CD8-positive, alpha-beta memory T cell (primary cell): ENCODE data around the gene C2orf92. TPM values are rescaled to one million over a fixed set of nuclear protein-coding genes. Genes with fewer than 3 reads are reported as not detected.

Source experiments
- CTCF ChIA-PET: fragments of 350-600 bp; sonication (Branson Sonifier 250); formaldehyde crosslinking; loops from one replicate; lab custom pipeline; 2021; ENCODE audit warnings: antibody characterized with exemption; lab: Charles Lee
- POLR2A ChIA-PET: fragments of 350-600 bp; sonication (Branson Sonifier 250); formaldehyde crosslinking; loops from one replicate; lab custom pipeline; 2021; ENCODE audit warnings: antibody characterized with exemption; lab: Charles Lee
- DNase-seq, 5 donors: peaks; one replicate each; pipeline versions ENCODE4 v3.0.0 to v3.0.0-alpha.2; 2020 to 2022; ENCODE audit warnings: mixed read lengths in 1 of 5
- H3K27ac ChIP-seq: one replicate; pipeline ENCODE4 v1.7.0; 2013; ENCODE audit warnings: low read depth, mild to moderate bottlenecking, low read length, moderate library complexity
- H3K27me3 ChIP-seq: 2 replicates; pipeline ENCODE4 v1.7.0; 2013; ENCODE audit warnings: low read length, mild to moderate bottlenecking; ENCODE audit not compliant: insufficient read depth, poor library complexity, severe bottlenecking
- H3K36me3 ChIP-seq: 2 replicates; pipeline ENCODE4 v1.7.0; 2013; ENCODE audit warnings: mild to moderate bottlenecking, low read length, moderate library complexity; ENCODE audit not compliant: insufficient read depth
- H3K4me1 ChIP-seq: 2 replicates; pipeline ENCODE4 v1.7.0; 2013; ENCODE audit warnings: mild to moderate bottlenecking, low read length, moderate library complexity; ENCODE audit not compliant: insufficient read depth
- H3K4me3 ChIP-seq: 2 replicates; pipeline ENCODE4 v1.7.0; 2013; ENCODE audit warnings: mild to moderate bottlenecking, low read length
- H3K9me3 ChIP-seq: 2 replicates; pipeline ENCODE4 v1.7.0; 2013; ENCODE audit warnings: mild to moderate bottlenecking, low read length
- H3K27ac Mint-ChIP-seq, 8 donors: one replicate each; pipeline ENCODE4 v1.8.0; 2020 to 2021; ENCODE audit warnings: mixed read lengths in 8 of 8, mild to moderate bottlenecking in 6 of 8, inconsistent platforms in 3 of 8, moderate library complexity in 3 of 8
- H3K27me3 Mint-ChIP-seq, 2 donors: one replicate each; pipeline ENCODE4 v1.8.0; 2020 to 2021; ENCODE audit warnings: mixed read lengths in 2 of 2, mild to moderate bottlenecking in 1 of 2, moderate library complexity in 1 of 2
- H3K36me3 Mint-ChIP-seq, 3 donors: one replicate each; pipeline ENCODE4 v1.8.0; 2020 to 2021; ENCODE audit warnings: mixed read lengths in 3 of 3, inconsistent platforms in 1 of 3, mild to moderate bottlenecking in 1 of 3
- H3K4me1 Mint-ChIP-seq, 3 donors: one replicate each; pipeline ENCODE4 v1.8.0; 2020 to 2021; ENCODE audit warnings: mixed read lengths in 3 of 3, inconsistent platforms in 1 of 3, mild to moderate bottlenecking in 1 of 3
- H3K4me3 Mint-ChIP-seq, 7 donors: one replicate each; pipeline ENCODE4 v1.8.0; 2020 to 2021; ENCODE audit warnings: mixed read lengths in 7 of 7, mild to moderate bottlenecking in 6 of 7, moderate library complexity in 4 of 7, inconsistent platforms in 2 of 7
- H3K9me3 Mint-ChIP-seq, 5 donors: one replicate each; pipeline ENCODE4 v1.8.0; 2020 to 2022; ENCODE audit warnings: mixed read lengths in 5 of 5, mild to moderate bottlenecking in 3 of 5, moderate library complexity in 2 of 5, inconsistent platforms in 1 of 5
- polyA plus RNA-seq: library from polyadenylated mRNA; unstranded; fragments of 300-500 nt; fragmentation: Illumina TruSeq; gene quantifications from one replicate; pipeline ENCODE4 v1.2.3, GENCODE V29; 2021
- total RNA-seq, 2 experiments: library from RNA; stranded (reverse); gene quantifications; one replicate each; pipeline ENCODE4 v1.2.3, GENCODE V29; 2021

C2orf92 gene
- total and polyA plus RNA-seq, 3 experiments from 2014 or later: 4.6 to 6.5 TPM; not detected in 1

DNA sequence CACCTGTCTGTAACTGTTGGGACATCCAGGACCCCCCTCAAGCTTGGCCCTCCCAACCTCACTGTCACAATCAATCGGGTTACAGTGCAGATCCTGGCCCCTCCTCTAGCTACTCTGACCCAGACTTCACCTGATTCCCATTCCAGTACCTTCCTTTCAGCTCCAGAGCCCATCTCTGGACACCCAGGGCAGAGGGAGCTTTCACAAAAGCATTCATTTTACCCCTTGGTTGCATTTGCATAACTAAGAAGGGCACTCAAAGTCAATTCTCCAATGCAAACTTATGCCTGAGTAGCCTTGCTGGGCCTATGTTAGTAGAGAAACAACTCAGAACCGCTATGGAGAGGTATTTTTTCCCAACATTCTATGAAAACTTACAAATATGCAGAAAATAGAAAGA, 51.2 kb downstream of the C2orf92 start:
- no peaks in the 10 kb centered on the region for H3K9me3 ChIP-seq
- Mint-ChIP-seq H3K36me3 (peaks cover 25 to 84% (median 31%) of the 10 kb centered on the region in 3 donors), H3K27ac (peak overlapping the region; percentile 79 to 100 (median 91)), H3K27me3 (peaks cover 0 to 2% of the 10 kb centered on the region in 2 donors), H3K4me3 (peak overlapping the region; percentile 46 to 96 (median 75)), H3K9me3 (no peaks in the 10 kb centered on the region), H3K4me1 (peaks cover 73 to 91% (median 80%) of the 10 kb centered on the region in 3 donors)
- peaks cover 78% of the 10 kb centered on the region for H3K4me1 ChIP-seq
- H3K4me3 ChIP-seq: peak overlapping the region; percentile 33
- H3K27me3 ChIP-seq: no peaks in the 10 kb centered on the region
- H3K27ac ChIP-seq: no peak overlapping the region
- no peak for DNase-seq
- ChIA-PET CTCF (interaction anchor here (0.9 to 3.2 kb wide), 3 partner anchors 20 to 21 kb away, joined by 3 to 16 read pairs (median 4); no protein-coding TSS in a partner anchor), POLR2A (interaction anchor here (0.7 to 1.3 kb wide), 3 partner anchors 10 to 24 kb away, joined by 3 to 4 read pairs (median 3); no protein-coding TSS in a partner anchor)
- H3K36me3 ChIP-seq: peaks cover 37% of the 10 kb centered on the region

DNA sequence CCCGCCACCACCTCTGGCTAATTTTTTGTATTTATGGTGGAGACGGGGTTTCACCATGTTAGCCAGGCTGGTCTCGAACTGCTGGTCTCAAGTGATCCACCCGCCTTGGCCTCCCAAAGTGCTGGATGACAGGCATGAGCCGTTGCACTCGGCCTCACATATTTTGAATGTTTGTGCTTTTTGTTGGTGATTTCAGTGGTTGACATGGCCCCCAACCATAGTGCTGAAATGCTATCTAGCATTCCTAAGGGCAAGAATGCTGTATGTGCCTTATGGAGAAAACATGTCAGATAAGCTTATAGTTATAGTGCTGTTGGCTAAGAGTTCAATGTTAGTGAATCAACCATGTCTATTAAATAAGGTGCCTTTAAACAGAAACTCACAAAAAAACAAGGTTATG, 52.7 kb downstream of the C2orf92 start:
- Mint-ChIP-seq H3K4me1 (peaks cover 74 to 92% (median 81%) of the 10 kb centered on the region in 3 donors), H3K36me3 (peaks cover 24 to 88% (median 28%) of the 10 kb centered on the region in 3 donors), H3K4me3 (peak overlapping the region in 5 of 7 donors; percentile 23 to 67 (median 56)), H3K9me3 (no peaks in the 10 kb centered on the region), H3K27ac (peak overlapping the region; percentile 73 to 95 (median 88)), H3K27me3 (peaks cover 0 to 2% of the 10 kb centered on the region in 2 donors)
- ChIA-PET POLR2A (no interaction called here), CTCF (interaction anchor here (1.0 to 3.2 kb wide), 5 partner anchors 9 to 58 kb away, joined by 3 to 16 read pairs (median 4); partner anchors contain the start of genes ACTR1B and ZAP70)
- no peak overlapping the region for H3K4me3 ChIP-seq
- H3K9me3 ChIP-seq: no peaks in the 10 kb centered on the region
- DNase-seq: no peak
- H3K27me3 ChIP-seq: no peaks in the 10 kb centered on the region
- H3K36me3 ChIP-seq: peaks cover 52% of the 10 kb centered on the region
- H3K4me1 ChIP-seq: peaks cover 78% of the 10 kb centered on the region
- no peak overlapping the region for H3K27ac ChIP-seq

GRCh38 chr2:97723156-97724072, 53.9 kb downstream of the C2orf92 start:
- ChIA-PET CTCF (interaction anchor here (1.9 to 4.9 kb wide), 3 partner anchors 10 to 18 kb away, joined by 7 to 20 read pairs (median 16); partner anchors contain the start of gene ZAP70), POLR2A (no interaction called here)
- H3K4me1 Mint-ChIP-seq: peaks cover 75 to 92% (median 81%) of the 10 kb centered on the region in 3 donors
- no peaks in the 10 kb centered on the region for H3K9me3 ChIP-seq
- peaks cover 30 to 90% (median 31%) of the 10 kb centered on the region in 3 donors for H3K36me3 Mint-ChIP-seq
- H3K36me3 ChIP-seq: peaks cover 61% of the 10 kb centered on the region
- peak overlapping the region; percentile 73 to 95 (median 88) for H3K27ac Mint-ChIP-seq
- H3K27ac ChIP-seq: no peak overlapping the region
- peak overlapping the region in 2 of 7 donors; percentile 28 to 67 for H3K4me3 Mint-ChIP-seq
- H3K27me3 ChIP-seq: no peaks in the 10 kb centered on the region
- H3K4me1 ChIP-seq: peaks cover 77% of the 10 kb centered on the region
- DNase-seq: peak in 1 of 5 donors; percentile 19
- no peak overlapping the region for H3K4me3 ChIP-seq
- no peaks in the 10 kb centered on the region for H3K9me3 Mint-ChIP-seq
- peaks cover 0 to 2% of the 10 kb centered on the region in 2 donors for H3K27me3 Mint-ChIP-seq

DNA sequence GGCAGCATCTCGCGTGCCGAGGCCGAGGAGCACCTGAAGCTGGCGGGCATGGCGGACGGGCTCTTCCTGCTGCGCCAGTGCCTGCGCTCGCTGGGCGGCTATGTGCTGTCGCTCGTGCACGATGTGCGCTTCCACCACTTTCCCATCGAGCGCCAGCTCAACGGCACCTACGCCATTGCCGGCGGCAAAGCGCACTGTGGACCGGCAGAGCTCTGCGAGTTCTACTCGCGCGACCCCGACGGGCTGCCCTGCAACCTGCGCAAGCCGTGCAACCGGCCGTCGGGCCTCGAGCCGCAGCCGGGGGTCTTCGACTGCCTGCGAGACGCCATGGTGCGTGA, 54.5 kb downstream of the C2orf92 start:
- peak overlapping the region in 1 of 8 donors; percentile 83 for H3K27ac Mint-ChIP-seq
- no peak for DNase-seq
- H3K4me3 ChIP-seq: no peak overlapping the region
- peaks cover 31 to 90% (median 33%) of the 10 kb centered on the region in 3 donors for H3K36me3 Mint-ChIP-seq
- no peak overlapping the region for H3K27ac ChIP-seq
- ChIA-PET POLR2A (no interaction called here), CTCF (interaction anchor here (3.2 to 4.9 kb wide), 2 partner anchors 14 to 18 kb away, joined by 16 to 20 read pairs; no protein-coding TSS in a partner anchor)
- no peaks in the 10 kb centered on the region for H3K27me3 Mint-ChIP-seq
- H3K4me1 Mint-ChIP-seq: peaks cover 73 to 92% (median 81%) of the 10 kb centered on the region in 3 donors
- H3K4me1 ChIP-seq: peaks cover 72% of the 10 kb centered on the region
- H3K27me3 ChIP-seq: no peaks in the 10 kb centered on the region
- H3K9me3 ChIP-seq: no peaks in the 10 kb centered on the region
- no peaks in the 10 kb centered on the region for H3K9me3 Mint-ChIP-seq
- no peak overlapping the region for H3K4me3 Mint-ChIP-seq
- H3K36me3 ChIP-seq: peaks cover 61% of the 10 kb centered on the region

DNA sequence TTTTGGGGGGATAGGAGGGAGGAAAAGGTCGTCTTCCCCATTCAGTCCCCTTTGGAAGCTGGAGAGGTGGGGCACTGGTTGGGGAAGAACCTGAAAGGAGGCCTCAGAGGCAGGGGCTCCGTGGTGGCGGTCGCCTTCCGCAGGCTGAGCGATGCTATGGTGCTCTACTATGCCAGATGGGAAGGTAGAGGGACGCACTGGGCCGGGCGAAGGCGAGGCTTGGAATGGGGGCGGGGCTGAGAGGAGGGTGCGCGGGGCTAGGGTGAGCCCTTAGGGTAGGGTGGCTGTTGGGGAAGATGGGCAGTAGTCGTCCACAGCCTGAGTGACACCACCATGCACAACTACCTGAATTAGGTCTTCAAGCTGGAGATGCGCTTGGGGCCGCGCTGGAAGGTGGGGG, 55.0 kb downstream of the C2orf92 start:
- ChIA-PET POLR2A (interaction anchor here (1.0 kb wide), 1 partner anchor 11 kb away, joined by 3 read pairs; the partner anchor contains the start of gene ZAP70), CTCF (interaction anchor here (4.9 kb wide), 1 partner anchor 15 kb away, joined by 20 read pairs; no protein-coding TSS in a partner anchor)
- no peak for DNase-seq
- Histone ChIP-seq H3K4me1 (peaks cover 67% of the 10 kb centered on the region), H3K36me3 (peaks cover 62% of the 10 kb centered on the region), H3K4me3 (no peak overlapping the region), H3K9me3 (no peaks in the 10 kb centered on the region), H3K27me3 (no peaks in the 10 kb centered on the region), H3K27ac (no peak overlapping the region)
- Mint-ChIP-seq H3K27me3 (no peaks in the 10 kb centered on the region), H3K4me1 (peaks cover 73 to 92% (median 81%) of the 10 kb centered on the region in 3 donors), H3K4me3 (peak overlapping the region in 1 of 7 donors; percentile 5), H3K9me3 (no peaks in the 10 kb centered on the region), H3K27ac (peak overlapping the region in 5 of 8 donors; percentile 70 to 89 (median 78)), H3K36me3 (peaks cover 31 to 91% (median 33%) of the 10 kb centered on the region in 3 donors)

- Mint-ChIP-seq H3K4me1 (peaks cover 67 to 91% (median 78%) of the 10 kb centered on the region in 3 donors), H3K4me3 (peak overlapping the region in 3 of 7 donors; percentile 49 to 80 (median 50)), H3K9me3 (peaks cover 0 to under 1% (median 0%) of the 10 kb centered on the region in 5 donors), H3K27me3 (no peaks in the 10 kb centered on the region), H3K27ac (peak overlapping the region in 7 of 8 donors; percentile 61 to 93 (median 89)), H3K36me3 (peaks cover 32 to 91% (median 33%) of the 10 kb centered on the region in 3 donors)
- ChIA-PET CTCF (interaction anchor here (0.6 to 4.9 kb wide), 3 partner anchors 11 to 18 kb away, joined by 3 to 20 read pairs (median 6); no protein-coding TSS in a partner anchor), POLR2A (interaction anchor here (1.0 to 1.2 kb wide), 2 partner anchors 12 to 19 kb away, joined by 3 read pairs; partner anchors contain the start of gene ZAP70)
- no peak for DNase-seq
- Histone ChIP-seq H3K4me1 (peaks cover 62% of the 10 kb centered on the region), H3K4me3 (no peak overlapping the region), H3K9me3 (no peaks in the 10 kb centered on the region), H3K27me3 (no peaks in the 10 kb centered on the region), H3K27ac (no peak overlapping the region), H3K36me3 (peaks cover 64% of the 10 kb centered on the region)
Observed at GRCh38 chr2:97724946-97725688, 55.6 kb downstream of the C2orf92 start.
